GM18502 (cell line): Measurements from ENCODE around the gene BAHCC1.
A peak's percentile ranks its signal among the peaks of the same experiment; 100 is the strongest.

Source experiments
- ATAC-seq: cut with Tn5 transposase; IDR thresholded peaks from one replicate; pipeline ENCODE4 v1.9.1; 2021; ENCODE audit warnings: mild to moderate bottlenecking; ENCODE audit not compliant: unreplicated experiment, poor library complexity

BAHCC1 gene

GRCh38 chr17:81509207-81509971, 114.1 kb downstream of the BAHCC1 start:
- no peak for ATAC-seq

DNA sequence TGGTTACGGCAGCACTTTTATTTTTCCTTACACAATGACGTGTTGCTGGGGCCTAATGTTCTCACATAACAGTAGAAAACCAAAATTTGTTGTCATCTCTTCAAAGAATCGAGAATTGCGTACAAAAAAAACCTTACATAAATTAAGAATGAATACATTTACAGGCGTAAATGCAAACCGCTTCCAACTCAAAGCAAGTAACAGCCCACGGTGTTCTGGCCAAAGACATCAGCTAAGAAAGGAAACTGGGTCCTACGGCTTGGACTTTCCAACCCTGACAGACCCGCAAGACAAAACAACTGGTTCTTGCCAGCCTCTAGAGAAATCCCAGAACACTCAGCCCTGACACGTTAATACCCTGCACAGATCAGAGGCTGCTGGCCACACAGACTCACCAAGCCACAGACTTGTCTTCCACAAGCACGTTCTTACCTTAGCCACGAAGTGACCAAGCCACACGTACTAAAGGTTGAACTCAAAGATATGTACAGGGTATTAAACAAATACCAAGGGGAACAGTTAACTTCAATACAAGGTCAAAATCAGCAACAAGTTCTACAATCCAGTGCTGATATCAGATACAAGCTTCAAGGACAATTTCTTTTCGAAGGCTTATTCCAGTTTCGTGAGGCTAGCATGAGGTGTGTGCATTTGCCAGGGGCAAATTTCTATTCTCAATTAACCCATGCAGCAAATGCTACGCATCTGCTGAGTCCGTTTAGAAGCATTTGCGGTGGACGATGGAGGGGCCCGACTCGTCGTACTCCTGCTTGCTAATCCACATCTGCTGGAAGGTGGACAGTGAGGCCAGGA, 114.9 kb downstream of the BAHCC1 start:
- ATAC-seq = no peak

DNA sequence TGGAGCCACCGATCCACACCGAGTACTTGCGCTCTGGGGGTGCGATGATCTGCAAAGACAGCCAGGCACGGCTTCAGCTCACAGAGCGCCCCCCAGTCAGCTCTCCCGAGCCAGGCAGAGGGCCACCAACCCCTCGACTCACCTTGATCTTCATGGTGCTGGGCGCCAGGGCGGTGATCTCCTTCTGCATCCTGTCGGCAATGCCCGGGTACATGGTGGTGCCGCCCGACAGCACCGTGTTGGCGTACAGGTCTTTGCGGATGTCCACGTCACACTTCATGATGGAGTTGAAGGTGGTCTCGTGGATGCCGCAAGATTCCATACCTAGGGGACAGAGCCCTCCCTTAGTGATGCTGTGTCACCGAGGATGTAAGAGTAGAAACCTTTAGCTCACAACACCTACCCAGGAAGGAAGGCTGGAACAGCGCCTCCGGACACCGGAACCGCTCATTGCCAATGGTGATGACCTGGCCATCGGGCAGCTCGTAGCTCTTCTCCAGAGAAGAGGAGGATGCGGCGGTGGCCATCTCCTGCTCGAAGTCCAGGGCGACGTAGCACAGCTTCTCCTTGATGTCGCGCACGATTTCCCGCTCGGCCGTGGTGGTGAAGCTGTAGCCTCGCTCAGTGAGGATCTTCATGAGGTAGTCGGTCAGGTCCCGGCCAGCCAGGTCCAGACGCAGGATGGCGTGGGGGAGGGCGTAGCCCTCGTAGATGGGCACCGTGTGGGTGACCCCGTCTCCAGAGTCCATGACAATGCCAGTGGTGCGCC, 115.7 kb downstream of the BAHCC1 start:
- no peak for ATAC-seq

GRCh38 chr17:81511554-81511803, 116.2 kb downstream of the BAHCC1 start:
- ATAC-seq = no peak

DNA sequence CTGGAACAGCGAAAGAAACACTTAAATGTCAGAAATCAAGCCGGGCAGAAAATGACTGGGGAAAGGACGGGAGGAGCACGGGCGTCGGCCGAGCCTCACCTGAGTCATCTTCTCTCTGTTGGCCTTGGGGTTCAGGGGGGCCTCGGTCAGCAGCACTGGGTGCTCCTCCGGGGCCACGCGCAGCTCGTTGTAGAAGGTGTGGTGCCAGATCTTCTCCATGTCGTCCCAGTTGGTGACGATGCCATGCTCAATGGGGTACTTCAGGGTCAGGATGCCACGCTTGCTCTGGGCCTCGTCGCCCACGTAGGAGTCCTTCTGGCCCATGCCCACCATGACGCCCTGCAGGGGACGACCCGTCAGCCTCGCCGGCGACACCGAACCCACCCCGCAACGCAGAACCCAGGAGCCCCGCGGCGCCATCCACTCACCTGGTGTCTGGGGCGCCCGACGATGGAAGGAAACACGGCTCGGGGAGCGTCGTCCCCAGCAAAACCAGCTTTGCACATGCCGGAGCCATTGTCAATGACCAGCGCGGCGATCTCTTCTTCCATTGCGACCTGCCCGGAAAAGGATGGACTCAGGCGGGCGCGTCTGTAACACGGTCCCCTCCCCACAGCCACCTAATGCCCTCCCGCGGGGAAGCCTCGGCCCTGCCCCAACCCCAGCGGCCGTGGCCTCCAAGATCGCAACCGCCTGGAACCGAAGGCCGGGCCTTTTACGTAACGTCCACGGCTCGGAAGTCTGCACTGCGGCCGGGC, 116.7 kb downstream of the BAHCC1 start:
- no peak for ATAC-seq

DNA sequence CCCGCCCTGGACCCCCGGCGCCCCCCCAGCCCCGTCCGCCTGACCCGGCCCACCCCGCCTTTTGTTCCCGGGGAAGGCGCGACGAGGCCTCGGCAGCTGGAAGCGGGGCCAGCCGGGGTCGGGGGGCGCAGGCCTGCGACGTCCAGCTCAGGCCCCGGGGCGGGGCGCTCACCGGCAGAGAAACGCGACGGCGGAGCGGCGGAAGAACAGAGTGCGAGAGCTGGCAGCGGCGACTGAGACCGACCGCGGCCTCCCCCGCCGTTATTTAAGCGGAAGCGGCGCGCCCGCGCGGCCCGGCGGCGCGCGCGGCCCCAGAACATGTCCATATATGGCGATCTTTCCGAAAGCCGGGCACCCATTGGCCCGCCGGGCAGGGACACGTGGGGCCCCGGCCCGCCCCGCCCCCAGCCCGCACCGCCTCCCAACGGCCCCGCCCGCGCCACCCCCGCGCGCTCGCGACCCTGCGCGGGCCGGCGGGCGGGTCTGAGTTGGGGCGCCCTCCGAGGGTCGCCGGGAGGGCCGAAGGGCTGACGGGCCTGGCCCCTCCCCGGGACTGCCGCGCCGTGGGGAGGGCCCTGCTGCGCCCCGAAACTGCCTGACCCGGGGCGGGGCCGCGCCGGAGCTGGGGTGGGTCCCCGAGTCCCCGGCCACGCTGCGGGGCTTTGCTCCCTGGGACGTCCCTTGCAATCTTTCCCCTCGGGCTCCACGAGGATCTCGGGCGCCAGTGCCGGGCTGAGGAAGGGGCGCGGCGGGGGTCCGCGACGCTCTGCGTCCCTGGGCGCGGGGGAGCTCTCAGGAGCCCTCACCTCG, 117.5 kb downstream of the BAHCC1 start, which contains the start of gene ACTG1:
Gene ACTG1 (minus strand): TSS at position 238 of the 810 bp plus-strand sequence. CDS start 445 bp downstream, outside the sequence.
- peak; percentile 42 for ATAC-seq

DNA sequence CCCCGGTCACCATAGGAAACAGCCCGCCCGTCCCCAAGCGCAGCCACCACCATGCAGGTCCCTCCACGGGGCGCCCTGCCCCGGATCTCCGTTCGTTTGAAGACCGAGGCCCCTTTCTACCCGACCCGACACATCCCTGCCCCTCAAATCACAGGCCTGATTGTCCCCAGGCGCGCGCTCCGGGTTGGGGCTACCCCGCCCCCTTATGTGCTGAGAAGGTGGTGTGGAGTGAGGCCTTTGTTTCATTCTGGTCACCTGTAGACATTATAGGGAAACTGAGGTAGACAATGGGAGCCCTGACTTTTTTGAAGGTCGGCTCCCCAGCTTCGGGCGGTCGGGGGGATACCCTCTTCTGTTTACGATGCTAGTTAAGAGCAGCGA, 118.1 kb downstream of the BAHCC1 start:
- no peak for ATAC-seq

GRCh38 chr17:81513753-81514488, 118.7 kb downstream of the BAHCC1 start:
- ATAC-seq = no peak

DNA sequence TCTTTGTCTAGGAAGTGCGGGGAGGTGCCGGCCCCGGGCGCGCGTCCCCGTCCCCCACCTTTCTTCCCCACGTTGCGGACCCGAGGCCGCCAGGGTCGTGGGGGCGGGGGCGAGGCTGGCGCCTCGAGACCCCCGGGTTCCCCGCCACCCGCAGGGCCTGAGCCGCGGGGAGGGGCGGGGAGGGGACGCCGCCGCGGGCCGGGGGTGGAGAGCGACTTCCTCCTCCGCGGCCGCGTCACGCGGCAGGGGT, 119.2 kb downstream of the BAHCC1 start:
- ATAC-seq = no peak

DNA sequence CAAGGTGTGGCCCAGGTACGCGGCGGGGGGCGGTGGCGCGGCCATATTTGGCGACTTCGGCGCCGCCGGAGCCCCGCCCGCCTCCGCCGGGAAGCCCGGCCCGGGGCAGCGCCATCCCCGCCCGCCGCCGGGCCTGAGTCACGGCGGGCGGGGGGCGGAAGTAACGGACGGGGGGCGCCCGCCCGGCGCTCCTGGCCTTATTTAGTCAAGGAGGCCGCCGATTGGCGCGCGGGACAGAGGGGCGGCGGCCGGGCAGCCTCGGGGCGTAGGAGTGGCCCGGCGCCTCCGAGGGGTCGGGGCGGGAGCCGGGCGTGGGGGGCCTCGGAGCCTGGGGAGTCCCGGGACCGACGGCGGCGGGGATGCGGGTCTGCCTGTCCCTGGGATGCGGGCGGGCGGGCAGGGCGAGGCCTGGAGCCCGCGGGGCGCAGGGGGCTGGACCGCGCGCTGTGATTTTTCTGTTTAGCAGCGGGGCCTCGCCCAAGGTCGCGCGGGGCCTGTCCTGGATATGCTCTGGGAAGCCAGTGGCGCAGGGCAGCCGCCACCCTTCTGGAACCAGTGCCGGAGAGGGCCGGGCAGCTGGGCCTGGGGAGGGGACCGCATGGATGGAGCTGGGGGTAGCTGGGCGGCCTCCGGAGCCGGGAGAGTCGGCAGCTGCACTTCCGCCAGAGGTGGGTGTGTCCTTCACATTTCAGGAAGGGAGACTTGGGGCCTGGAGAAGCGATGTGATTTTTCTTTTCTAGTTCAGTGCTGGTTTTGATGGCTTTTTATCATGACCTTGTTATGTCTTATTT, 119.7 kb downstream of the BAHCC1 start:
- peak; percentile 20 for ATAC-seq

DNA sequence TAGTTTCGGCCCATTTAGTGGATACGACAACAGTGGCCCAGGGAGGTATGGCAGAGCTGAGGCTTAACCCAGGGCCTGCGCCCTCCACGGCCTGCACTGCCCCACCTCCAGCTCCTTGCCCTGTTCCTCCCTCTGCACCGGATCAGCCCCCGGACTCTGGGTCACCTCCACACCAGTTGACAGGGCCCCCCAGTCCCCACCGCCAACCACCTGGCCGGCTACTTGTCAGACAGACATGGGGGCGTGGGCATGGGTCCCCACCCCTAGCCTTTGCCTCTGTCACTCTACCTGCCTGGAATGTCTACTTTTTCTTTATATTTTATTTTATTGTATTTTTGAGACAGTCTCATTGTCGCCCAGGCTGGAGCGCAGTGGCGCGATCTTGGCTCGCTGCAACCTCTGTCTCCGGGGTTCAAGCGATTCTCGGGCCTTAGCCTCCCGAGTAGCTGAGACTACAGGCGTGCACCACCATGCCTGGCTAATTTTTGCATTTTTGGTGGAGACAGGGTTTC, 120.3 kb downstream of the BAHCC1 start:
- no peak for ATAC-seq
